HepG2 (cell line): ENCODE measurements around the gene DGUOK. TPM values are rescaled to one million over a fixed set of nuclear protein-coding genes. Genes with fewer than 3 reads are reported as not detected.
A peak's percentile ranks its signal among the peaks of the same experiment; 100 is the strongest.

Experiments
- FOXK1 ChIP-seq: sonication (generic); formaldehyde crosslinking; IDR thresholded peaks from 2 replicates; pipeline ENCODE4 v1.4.0; 2020; ENCODE audit warnings: low read depth, missing genetic modification reagents, borderline replicate concordance
- FOXM1 ChIP-seq: sonication (generic); formaldehyde crosslinking; IDR thresholded peaks from 2 replicates; pipeline ENCODE4 v1.5.0; 2020; ENCODE audit warnings: missing genetic modification reagents
- GPN1 ChIP-seq: sonication (generic); formaldehyde crosslinking; IDR thresholded peaks from 2 replicates; pipeline ENCODE4 v1.5.1; 2020; ENCODE audit warnings: missing genetic modification reagents, borderline replicate concordance
- PHF20 ChIP-seq: sonication (generic); formaldehyde crosslinking; IDR thresholded peaks from 2 replicates; pipeline ENCODE4 v1.5.0; 2020; ENCODE audit warnings: mild to moderate bottlenecking, missing genetic modification reagents
- RCOR2 ChIP-seq: IDR thresholded peaks from 2 replicates; pipeline ENCODE4 v1.6.1; 2016; ENCODE audit warnings: missing biosample characterization, missing genetic modification reagents
- TEAD2 ChIP-seq: sonication (generic); formaldehyde crosslinking; IDR thresholded peaks from 2 replicates; pipeline ENCODE4 v1.9.0; 2021; ENCODE audit warnings: missing genetic modification reagents
- ZNF30 ChIP-seq: sonication (generic); formaldehyde crosslinking; IDR thresholded peaks from 2 replicates; pipeline ENCODE4 v1.5.0; 2020; ENCODE audit warnings: mild to moderate bottlenecking, missing genetic modification reagents
- ZNF33B ChIP-seq: sonication (generic); formaldehyde crosslinking; IDR thresholded peaks from 2 replicates; pipeline ENCODE4 v1.5.1; 2020; ENCODE audit warnings: mild to moderate bottlenecking, missing genetic modification reagents
- ZNF383 ChIP-seq: sonication (generic); formaldehyde crosslinking; IDR thresholded peaks from 2 replicates; pipeline ENCODE4 v1.4.0; 2020; ENCODE audit warnings: missing genetic modification reagents, mild to moderate bottlenecking, borderline replicate concordance
- ZNF530 ChIP-seq: sonication (generic); formaldehyde crosslinking; IDR thresholded peaks from 2 replicates; pipeline ENCODE4 v1.5.0; 2020; ENCODE audit warnings: low read depth, mild to moderate bottlenecking, missing genetic modification reagents
- ZNF614 ChIP-seq: IDR thresholded peaks from 2 replicates; pipeline ENCODE4 v1.6.1; 2018; ENCODE audit warnings: missing biosample characterization, missing genetic modification reagents, inconsistent platforms, borderline replicate concordance
- ZNF619 ChIP-seq: sonication (generic); formaldehyde crosslinking; IDR thresholded peaks from 2 replicates; pipeline ENCODE4 v1.4.0; 2020; ENCODE audit warnings: mild to moderate bottlenecking, missing genetic modification reagents
- ZNF709 ChIP-seq: sonication (generic); formaldehyde crosslinking; IDR thresholded peaks from 2 replicates; pipeline ENCODE4 v1.5.0; 2020; ENCODE audit warnings: mild to moderate bottlenecking, missing genetic modification reagents
- ZNF747 ChIP-seq: sonication (generic); formaldehyde crosslinking; IDR thresholded peaks from 2 replicates; pipeline ENCODE4 v1.8.1; 2023; ENCODE audit warnings: missing genetic modification reagents, mild to moderate bottlenecking, borderline replicate concordance
- ZNF768 ChIP-seq: sonication (generic); formaldehyde crosslinking; IDR thresholded peaks from 2 replicates; pipeline ENCODE4 v1.4.0; 2020; ENCODE audit warnings: missing genetic modification reagents
- ZNF841 ChIP-seq: sonication (generic); formaldehyde crosslinking; IDR thresholded peaks from 2 replicates; pipeline ENCODE4 v1.8.1; 2023; ENCODE audit warnings: missing genetic modification reagents, borderline replicate concordance
- polyA plus RNA-seq, 8 experiments: library from polyadenylated mRNA; depleted of rRNA in 3 of 8; stranded (reverse) in 7 of 8; unstranded in 1 of 8; fragments of >200 nt; fragmentation: Illumina TruSeq in 4 of 8; extraction: Trizol in 4 of 8; gene quantifications; 2 replicates each; pipeline versions ENCODE4 v1.2.1 to v1.2.3, GENCODE V29; 2011 to 2016; ENCODE audit warnings: low read depth in 4 of 8, missing spikeins in 1 of 8, mixed read lengths in 1 of 8; ENCODE audit not compliant: insufficient read depth in 1 of 8
- total RNA-seq, 5 experiments: library from RNA; depleted of rRNA; stranded (reverse); fragments of >200 nt; fragmentation: Illumina TruSeq; extraction: Trizol; gene quantifications; 2 replicates each; pipeline ENCODE4 v1.2.3, GENCODE V29; 2016; ENCODE audit warnings: low read depth in 1 of 5
- TF ChIP-seq, protein P1 (sequence below): sonication (generic); formaldehyde crosslinking; IDR thresholded peaks from 2 replicates; pipeline ENCODE4 v1.8.0; 2022; ENCODE audit warnings: low read depth, missing genetic modification reagents
- TF ChIP-seq, protein P2 (sequence below): fragments of 450-650 bp; IDR thresholded peaks from 2 replicates; pipeline ENCODE4 v1.6.1; 2016
- TF ChIP-seq, protein P3 (sequence below): sonication (generic); formaldehyde crosslinking; IDR thresholded peaks from 2 replicates; pipeline ENCODE4 v1.8.0; 2022; ENCODE audit warnings: mild to moderate bottlenecking, missing genetic modification reagents; ENCODE audit not compliant: insufficient replicate concordance
- TF ChIP-seq, protein P4 (sequence below): sonication (generic); formaldehyde crosslinking; IDR thresholded peaks from 2 replicates; pipeline ENCODE4 v1.8.0; 2022; ENCODE audit warnings: mild to moderate bottlenecking, missing genetic modification reagents, moderate library complexity
- TF ChIP-seq, protein P5 (sequence below): sonication (generic); formaldehyde crosslinking; IDR thresholded peaks from 2 replicates; pipeline ENCODE4 v1.9.0; 2021; ENCODE audit warnings: missing genetic modification reagents, mild to moderate bottlenecking, borderline replicate concordance

Gene DGUOK
- total and polyA plus RNA-seq, 2 of the 13 experiments (the other 11 are each of a cell fraction or from before 2014, with no cell fraction given): 105 to 137 TPM

DNA sequence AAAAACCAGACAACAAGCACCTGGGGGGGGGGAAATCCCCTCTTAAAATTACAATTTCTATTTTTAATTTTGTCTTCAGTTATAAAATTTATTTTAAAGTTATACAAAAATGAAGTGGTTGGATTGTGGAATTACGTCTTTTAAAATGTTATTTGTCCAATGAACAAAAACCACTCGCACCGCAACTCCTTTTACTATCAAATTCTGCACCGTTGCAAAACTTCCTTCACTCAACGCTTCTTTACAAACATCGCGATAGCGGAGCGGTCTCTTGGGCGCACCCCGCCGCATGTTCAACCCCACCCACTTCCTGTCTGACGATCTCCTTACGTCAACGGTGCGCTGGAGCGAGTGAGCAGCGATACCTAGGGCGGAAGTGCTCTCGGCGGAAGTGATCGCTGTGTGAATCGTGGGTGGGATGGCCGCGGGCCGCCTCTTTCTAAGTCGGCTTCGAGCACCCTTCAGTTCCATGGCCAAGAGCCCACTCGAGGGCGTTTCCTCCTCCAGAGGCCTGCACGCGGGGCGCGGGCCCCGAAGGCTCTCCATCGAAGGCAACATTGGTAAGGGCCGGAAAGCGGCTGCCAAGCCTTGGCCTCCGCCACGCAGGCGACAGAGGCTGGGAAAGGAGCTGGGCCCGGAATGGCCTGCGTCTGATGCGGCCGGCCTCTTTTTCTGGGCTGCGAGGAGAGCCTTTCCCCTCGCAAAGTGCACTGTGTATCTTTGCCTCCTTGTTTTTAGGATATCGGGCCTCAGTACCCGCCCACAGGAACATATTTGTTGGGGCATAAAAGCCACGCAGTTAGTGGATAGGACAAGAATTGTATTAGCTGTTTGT, at the start of gene DGUOK (continued):
- TF ChIP-seq ZNF614 (CRISPR knock-in tag) (peak; percentile 93), GPN1 (CRISPR knock-in tag) (0 out of 2 replicates have a peak, but pooled peaks have one; percentile 80), FOXK1 (CRISPR knock-in tag) (peak; percentile 78), TEAD2 (CRISPR knock-in tag) (peak; percentile 73; the same call in 1 of the 2 replicates), PHF20 (peak; percentile 97), ZNF768 (peak; percentile 85), ZNF383 (peak; percentile 85; the same call in 1 of the 2 replicates), ZNF841 (CRISPR knock-in tag) (no peak), RCOR2 (CRISPR knock-in tag) (peak; percentile 33; the same call in 1 of the 2 replicates), ZNF30 (CRISPR knock-in tag) (peak; percentile 89), ZNF530 (no peak), ZNF747 (CRISPR knock-in tag) (peak; percentile 94; the same call in 1 of the 2 replicates), ZNF709 (CRISPR knock-in tag) (no peak; the same call in 1 of the 2 replicates), FOXM1 (CRISPR knock-in tag) (no peak), ZNF619 (CRISPR knock-in tag) (peak; percentile 97; the same call in 1 of the 2 replicates), ZNF33B (CRISPR knock-in tag) (peak; percentile 76; the same call in 1 of the 2 replicates)
- TF ChIP-seq, protein P1, sequence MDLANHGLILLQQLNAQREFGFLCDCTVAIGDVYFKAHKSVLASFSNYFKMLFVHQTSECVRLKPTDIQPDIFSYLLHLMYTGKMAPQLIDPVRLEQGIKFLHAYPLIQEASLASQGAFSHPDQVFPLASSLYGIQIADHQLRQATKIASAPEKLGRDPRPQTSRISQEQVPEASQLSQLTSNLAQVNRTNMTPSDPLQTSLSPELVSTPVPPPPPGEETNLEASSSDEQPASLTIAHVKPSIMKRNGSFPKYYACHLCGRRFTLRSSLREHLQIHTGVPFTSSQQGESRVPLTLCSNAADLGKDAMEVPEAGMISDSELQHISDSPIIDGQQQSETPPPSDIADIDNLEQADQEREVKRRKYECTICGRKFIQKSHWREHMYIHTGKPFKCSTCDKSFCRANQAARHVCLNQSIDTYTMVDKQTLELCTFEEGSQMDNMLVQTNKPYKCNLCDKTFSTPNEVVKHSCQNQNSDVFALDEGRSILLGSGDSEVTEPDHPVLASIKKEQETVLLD (CRISPR knock-in tag): peak; percentile 49; the same call in 1 of the 2 replicates
- TF ChIP-seq, protein P2, sequence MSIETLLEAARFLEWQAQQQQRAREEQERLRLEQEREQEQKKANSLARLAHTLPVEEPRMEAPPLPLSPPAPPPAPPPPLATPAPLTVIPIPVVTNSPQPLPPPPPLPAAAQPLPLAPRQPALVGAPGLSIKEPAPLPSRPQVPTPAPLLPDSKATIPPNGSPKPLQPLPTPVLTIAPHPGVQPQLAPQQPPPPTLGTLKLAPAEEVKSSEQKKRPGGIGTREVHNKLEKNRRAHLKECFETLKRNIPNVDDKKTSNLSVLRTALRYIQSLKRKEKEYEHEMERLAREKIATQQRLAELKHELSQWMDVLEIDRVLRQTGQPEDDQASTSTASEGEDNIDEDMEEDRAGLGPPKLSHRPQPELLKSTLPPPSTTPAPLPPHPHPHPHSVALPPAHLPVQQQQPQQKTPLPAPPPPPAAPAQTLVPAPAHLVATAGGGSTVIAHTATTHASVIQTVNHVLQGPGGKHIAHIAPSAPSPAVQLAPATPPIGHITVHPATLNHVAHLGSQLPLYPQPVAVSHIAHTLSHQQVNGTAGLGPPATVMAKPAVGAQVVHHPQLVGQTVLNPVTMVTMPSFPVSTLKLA: peak; percentile 47
- TF ChIP-seq, protein P3, sequence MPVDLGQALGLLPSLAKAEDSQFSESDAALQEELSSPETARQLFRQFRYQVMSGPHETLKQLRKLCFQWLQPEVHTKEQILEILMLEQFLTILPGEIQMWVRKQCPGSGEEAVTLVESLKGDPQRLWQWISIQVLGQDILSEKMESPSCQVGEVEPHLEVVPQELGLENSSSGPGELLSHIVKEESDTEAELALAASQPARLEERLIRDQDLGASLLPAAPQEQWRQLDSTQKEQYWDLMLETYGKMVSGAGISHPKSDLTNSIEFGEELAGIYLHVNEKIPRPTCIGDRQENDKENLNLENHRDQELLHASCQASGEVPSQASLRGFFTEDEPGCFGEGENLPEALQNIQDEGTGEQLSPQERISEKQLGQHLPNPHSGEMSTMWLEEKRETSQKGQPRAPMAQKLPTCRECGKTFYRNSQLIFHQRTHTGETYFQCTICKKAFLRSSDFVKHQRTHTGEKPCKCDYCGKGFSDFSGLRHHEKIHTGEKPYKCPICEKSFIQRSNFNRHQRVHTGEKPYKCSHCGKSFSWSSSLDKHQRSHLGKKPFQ (CRISPR knock-in tag): no peak
- TF ChIP-seq, protein P4, sequence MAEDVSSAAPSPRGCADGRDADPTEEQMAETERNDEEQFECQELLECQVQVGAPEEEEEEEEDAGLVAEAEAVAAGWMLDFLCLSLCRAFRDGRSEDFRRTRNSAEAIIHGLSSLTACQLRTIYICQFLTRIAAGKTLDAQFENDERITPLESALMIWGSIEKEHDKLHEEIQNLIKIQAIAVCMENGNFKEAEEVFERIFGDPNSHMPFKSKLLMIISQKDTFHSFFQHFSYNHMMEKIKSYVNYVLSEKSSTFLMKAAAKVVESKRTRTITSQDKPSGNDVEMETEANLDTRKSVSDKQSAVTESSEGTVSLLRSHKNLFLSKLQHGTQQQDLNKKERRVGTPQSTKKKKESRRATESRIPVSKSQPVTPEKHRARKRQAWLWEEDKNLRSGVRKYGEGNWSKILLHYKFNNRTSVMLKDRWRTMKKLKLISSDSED (CRISPR knock-in tag): no peak
- TF ChIP-seq, protein P5, sequence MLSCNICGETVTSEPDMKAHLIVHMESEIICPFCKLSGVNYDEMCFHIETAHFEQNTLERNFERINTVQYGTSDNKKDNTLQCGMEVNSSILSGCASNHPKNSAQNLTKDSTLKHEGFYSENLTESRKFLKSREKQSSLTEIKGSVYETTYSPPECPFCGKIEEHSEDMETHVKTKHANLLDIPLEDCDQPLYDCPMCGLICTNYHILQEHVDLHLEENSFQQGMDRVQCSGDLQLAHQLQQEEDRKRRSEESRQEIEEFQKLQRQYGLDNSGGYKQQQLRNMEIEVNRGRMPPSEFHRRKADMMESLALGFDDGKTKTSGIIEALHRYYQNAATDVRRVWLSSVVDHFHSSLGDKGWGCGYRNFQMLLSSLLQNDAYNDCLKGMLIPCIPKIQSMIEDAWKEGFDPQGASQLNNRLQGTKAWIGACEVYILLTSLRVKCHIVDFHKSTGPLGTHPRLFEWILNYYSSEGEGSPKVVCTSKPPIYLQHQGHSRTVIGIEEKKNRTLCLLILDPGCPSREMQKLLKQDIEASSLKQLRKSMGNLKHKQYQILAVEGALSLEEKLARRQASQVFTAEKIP (CRISPR knock-in tag): no peak
